ENCODE data around the gene COL5A1.

The COL5A1 gene

DNA sequence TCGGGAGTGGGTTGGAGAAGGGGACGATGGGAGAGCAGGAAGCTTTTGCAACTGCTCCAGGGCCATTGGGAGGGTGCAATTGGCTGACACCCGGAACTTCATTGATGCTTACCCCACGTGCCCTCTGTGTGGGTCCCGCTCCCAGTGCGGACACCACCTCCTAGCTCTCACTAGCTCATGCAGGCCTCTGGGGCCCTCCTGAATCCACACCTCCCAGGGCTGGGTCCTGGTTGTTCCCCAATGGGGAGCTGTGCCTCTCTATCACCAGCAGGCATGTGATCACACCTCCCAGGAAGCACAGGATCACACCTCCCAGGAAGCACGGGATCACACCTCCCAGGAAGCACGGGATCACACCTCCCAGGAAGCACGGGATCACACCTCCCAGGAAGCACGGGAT lies 206.9 kb downstream of the COL5A1 start:
- ATAC-seq = peak; percentile 19
- TF ChIP-seq ZNF8 (CRISPR knock-in tag; IDR thresholded peaks at IDR 0.05) (no peak), ZC3H10 (CRISPR knock-in tag; IDR thresholded peaks at IDR 0.05) (no peak), OSR1 (CRISPR knock-in tag; IDR thresholded peaks at IDR 0.05) (no peak), GLIS3 (CRISPR knock-in tag; IDR thresholded peaks at IDR 0.05) (no peak), ARNTL (CRISPR knock-in tag; IDR thresholded peaks at IDR 0.05; ENCODE audit: borderline replicate concordance, low read depth) (no peak), SNAI2 (CRISPR knock-in tag; IDR thresholded peaks at IDR 0.05) (no peak), ZFP3 (CRISPR knock-in tag; IDR thresholded peaks at IDR 0.05) (no peak), ESRRG (CRISPR knock-in tag; IDR thresholded peaks at IDR 0.05) (no peak), CSRNP3 (CRISPR knock-in tag; IDR thresholded peaks at IDR 0.05) (no peak), CREB5 (CRISPR knock-in tag; IDR thresholded peaks at IDR 0.05; ENCODE audit: low read depth) (no peak), ISL1 (CRISPR knock-in tag; IDR thresholded peaks at IDR 0.05) (no peak)

GRCh38 chr9:134850611-134851010 lies 209.0 kb downstream of the COL5A1 start:
- no peak for TF ChIP-seq CREB5 (CRISPR knock-in tag; IDR thresholded peaks at IDR 0.05; ENCODE audit: low read depth)
- no peak for TF ChIP-seq RARB (CRISPR knock-in tag; IDR thresholded peaks at IDR 0.05)
- no peak for TF ChIP-seq CSDC2 (CRISPR knock-in tag; IDR thresholded peaks at IDR 0.05)
- TF ChIP-seq, protein P1, sequence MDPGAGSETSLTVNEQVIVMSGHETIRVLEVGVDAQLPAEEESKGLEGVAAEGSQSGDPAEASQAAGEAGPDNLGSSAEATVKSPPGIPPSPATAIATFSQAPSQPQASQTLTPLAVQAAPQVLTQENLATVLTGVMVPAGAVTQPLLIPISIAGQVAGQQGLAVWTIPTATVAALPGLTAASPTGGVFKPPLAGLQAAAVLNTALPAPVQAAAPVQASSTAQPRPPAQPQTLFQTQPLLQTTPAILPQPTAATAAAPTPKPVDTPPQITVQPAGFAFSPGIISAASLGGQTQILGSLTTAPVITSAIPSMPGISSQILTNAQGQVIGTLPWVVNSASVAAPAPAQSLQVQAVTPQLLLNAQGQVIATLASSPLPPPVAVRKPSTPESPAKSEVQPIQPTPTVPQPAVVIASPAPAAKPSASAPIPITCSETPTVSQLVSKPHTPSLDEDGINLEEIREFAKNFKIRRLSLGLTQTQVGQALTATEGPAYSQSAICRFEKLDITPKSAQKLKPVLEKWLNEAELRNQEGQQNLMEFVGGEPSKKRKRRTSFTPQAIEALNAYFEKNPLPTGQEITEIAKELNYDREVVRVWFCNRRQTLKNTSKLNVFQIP (CRISPR knock-in tag; IDR thresholded peaks at IDR 0.05; ENCODE audit: borderline replicate concordance, low read depth) = no peak
- no peak for TF ChIP-seq ZFP30 (CRISPR knock-in tag; IDR thresholded peaks at IDR 0.05)
- no peak for TF ChIP-seq GLIS3 (CRISPR knock-in tag; IDR thresholded peaks at IDR 0.05)
- no peak for TF ChIP-seq ISL1 (CRISPR knock-in tag; IDR thresholded peaks at IDR 0.05)
- TF ChIP-seq TOX (CRISPR knock-in tag; IDR thresholded peaks at IDR 0.05; ENCODE audit: borderline replicate concordance) = no peak
- no peak for TF ChIP-seq ZNF565 (CRISPR knock-in tag; conservative IDR thresholded peaks at IDR 0.05; ENCODE audit: low read depth)
- TF ChIP-seq ZNF8 (CRISPR knock-in tag; IDR thresholded peaks at IDR 0.05) = no peak
- TF ChIP-seq ZC3H10 (CRISPR knock-in tag; IDR thresholded peaks at IDR 0.05) = no peak
- TF ChIP-seq, protein P2, sequence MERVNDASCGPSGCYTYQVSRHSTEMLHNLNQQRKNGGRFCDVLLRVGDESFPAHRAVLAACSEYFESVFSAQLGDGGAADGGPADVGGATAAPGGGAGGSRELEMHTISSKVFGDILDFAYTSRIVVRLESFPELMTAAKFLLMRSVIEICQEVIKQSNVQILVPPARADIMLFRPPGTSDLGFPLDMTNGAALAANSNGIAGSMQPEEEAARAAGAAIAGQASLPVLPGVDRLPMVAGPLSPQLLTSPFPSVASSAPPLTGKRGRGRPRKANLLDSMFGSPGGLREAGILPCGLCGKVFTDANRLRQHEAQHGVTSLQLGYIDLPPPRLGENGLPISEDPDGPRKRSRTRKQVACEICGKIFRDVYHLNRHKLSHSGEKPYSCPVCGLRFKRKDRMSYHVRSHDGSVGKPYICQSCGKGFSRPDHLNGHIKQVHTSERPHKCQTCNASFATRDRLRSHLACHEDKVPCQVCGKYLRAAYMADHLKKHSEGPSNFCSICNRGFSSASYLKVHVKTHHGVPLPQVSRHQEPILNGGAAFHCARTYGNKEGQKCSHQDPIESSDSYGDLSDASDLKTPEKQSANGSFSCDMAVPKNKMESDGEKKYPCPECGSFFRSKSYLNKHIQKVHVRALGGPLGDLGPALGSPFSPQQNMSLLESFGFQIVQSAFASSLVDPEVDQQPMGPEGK (CRISPR knock-in tag; IDR thresholded peaks at IDR 0.05; ENCODE audit: borderline replicate concordance) = no peak
- no peak for TF ChIP-seq BACH2 (CRISPR knock-in tag; IDR thresholded peaks at IDR 0.05; ENCODE audit: borderline replicate concordance)
- TF ChIP-seq ZFP3 (CRISPR knock-in tag; IDR thresholded peaks at IDR 0.05) = no peak
- TF ChIP-seq TSHZ2 (CRISPR knock-in tag; IDR thresholded peaks at IDR 0.05) = no peak
- TF ChIP-seq ARNTL (CRISPR knock-in tag; IDR thresholded peaks at IDR 0.05; ENCODE audit: borderline replicate concordance, low read depth) = no peak
- no peak for ATAC-seq

- ATAC-seq = no peak
- no peak for TF ChIP-seq TCF4 (CRISPR knock-in tag; IDR thresholded peaks at IDR 0.05; ENCODE audit: borderline replicate concordance)
- TF ChIP-seq, protein P2 (CRISPR knock-in tag; IDR thresholded peaks at IDR 0.05; ENCODE audit: borderline replicate concordance) = no peak
- TF ChIP-seq TOX (CRISPR knock-in tag; IDR thresholded peaks at IDR 0.05; ENCODE audit: borderline replicate concordance) = no peak
These were observed 209.4 kb downstream of the COL5A1 start for GRCh38 chr9:134851020-134851419.

All from SK-N-SH treated with all-trans-retinoic acid at 6 μM for 48 hours (cell line).